K562 (cell line): ENCODE data around the gene CYTH4. TPM values are rescaled to one million over a fixed set of nuclear protein-coding genes. Genes with fewer than 3 reads are reported as not detected.
A peak's percentile ranks its signal among the peaks of the same experiment; 100 is the strongest.

ENCODE experiments used
- ARID2 ChIP-seq: fragments of 450-650 bp; IDR thresholded peaks from 2 replicates; pipeline ENCODE4 v1.6.1; 2017; ENCODE audit warnings: antibody characterized with exemption, mild to moderate bottlenecking
- CBFA2T2 ChIP-seq: fragments of 450-650 bp; conservative IDR thresholded peaks from 2 replicates; pipeline ENCODE4 v1.6.1; 2017; ENCODE audit warnings: mild to moderate bottlenecking
- DMBX1 ChIP-seq: fragments of 250-450 bp; sonication (Bioruptor Pico); IDR thresholded peaks from 2 replicates; pipeline ENCODE4 v1.8.0; 2022; ENCODE audit warnings: inconsistent platforms, mild to moderate bottlenecking, moderate library complexity, borderline replicate concordance
- FOXA1 ChIP-seq: fragments of 450-650 bp; IDR thresholded peaks from 2 replicates; pipeline ENCODE4 v1.6.1; 2016; ENCODE audit warnings: mild to moderate bottlenecking, borderline replicate concordance
- HIVEP1 ChIP-seq: fragments of 250-450 bp; sonication (Bioruptor Pico); IDR thresholded peaks from 2 replicates; pipeline ENCODE4 v1.4.0; 2020; ENCODE audit warnings: mild to moderate bottlenecking
- LARP7 ChIP-seq: fragments of 450-650 bp; IDR thresholded peaks from 2 replicates; pipeline ENCODE4 v1.6.1; 2016
- PTRF ChIP-seq: fragments of 450-650 bp; IDR thresholded peaks from 2 replicates; pipeline ENCODE4 v1.6.1; 2016; ENCODE audit warnings: mild to moderate bottlenecking, missing genetic modification characterization, missing compliant biosample characterization
- RFX1 ChIP-seq: fragments of 450-650 bp; IDR thresholded peaks from 2 replicates; pipeline ENCODE4 v1.6.1; 2016; ENCODE audit warnings: mild to moderate bottlenecking, moderate library complexity
- SP1 ChIP-seq: sonication (generic); formaldehyde crosslinking; IDR thresholded peaks from 2 replicates; pipeline ENCODE4 v1.8.1; 2022; ENCODE audit warnings: mild to moderate bottlenecking, missing genetic modification reagents
- STAG1 ChIP-seq: sonication (generic); formaldehyde crosslinking; IDR thresholded peaks from 2 replicates; pipeline ENCODE4 v1.5.0; 2020; ENCODE audit warnings: missing genetic modification reagents, borderline replicate concordance
- TCF3 ChIP-seq: sonication (generic); formaldehyde crosslinking; IDR thresholded peaks from 2 replicates; pipeline ENCODE4 v1.4.0; 2020; ENCODE audit warnings: mild to moderate bottlenecking, missing genetic modification reagents
- ZNF384 ChIP-seq: IDR thresholded peaks from 2 replicates; pipeline ENCODE4 v1.6.1; 2012; ENCODE audit warnings: low read depth, low read length, improper control_type of control experiment
- ZNF780A ChIP-seq: fragments of 250-450 bp; sonication (Bioruptor Pico); IDR thresholded peaks from 2 replicates; pipeline ENCODE4 v1.5.0; 2021; ENCODE audit warnings: mild to moderate bottlenecking
- polyA plus RNA-seq, 8 experiments: library from polyadenylated mRNA; depleted of rRNA in 4 of 8; stranded (reverse) in 5 of 8; unstranded in 3 of 8; fragments of >200 nt; fragmentation: Nextera tagmentation in 2 of 8; fragmentation: Illumina TruSeq in 1 of 8; extraction: Ambion mirVana in 2 of 8; extraction: Trizol in 1 of 8; gene quantifications; 2 replicates each; pipeline versions ENCODE4 v1.2.1 to v1.2.3, GENCODE V29; 2011 to 2014; ENCODE audit warnings: inconsistent platforms in 1 of 8, missing spikeins in 1 of 8
- total RNA-seq, 7 experiments: library from RNA; depleted of rRNA in 6 of 7; stranded (reverse); fragments of >200 nt in 6 of 7; fragmentation: Illumina TruSeq in 2 of 7; extraction: Trizol in 2 of 7; gene quantifications; 2 replicates each; pipeline versions ENCODE4 v1.2.1 to v1.2.3, GENCODE V29; 2011 to 2021; ENCODE audit warnings: low replicate concordance in 1 of 7
- TF ChIP-seq, protein P1 (sequence below), 2 experiments: fragments of 450-650 bp; formaldehyde crosslinking in 1 of 2; IDR thresholded peaks; 2 replicates each; pipeline versions ENCODE4 v1.4.0 to v1.6.1; 2014 to 2020; ENCODE audit warnings: mild to moderate bottlenecking in 2 of 2, borderline replicate concordance in 1 of 2, low read depth in 1 of 2
- TF ChIP-seq, protein P2 (sequence below): fragments of 450-650 bp; IDR thresholded peaks from 2 replicates; pipeline ENCODE4 v1.6.1; 2016
- TF ChIP-seq, protein P3 (sequence below): fragments of 250-450 bp; sonication (Bioruptor Pico); IDR thresholded peaks from 2 replicates; pipeline ENCODE4 v1.5.0; 2021; ENCODE audit warnings: mild to moderate bottlenecking, moderate library complexity

CYTH4 gene
- total and polyA plus RNA-seq, 9 of the 15 experiments (the other 6 are each of a cell fraction or from before 2014, with no cell fraction given): 0.03 to 2.0 (median 0.61) TPM; not detected in 1

DNA sequence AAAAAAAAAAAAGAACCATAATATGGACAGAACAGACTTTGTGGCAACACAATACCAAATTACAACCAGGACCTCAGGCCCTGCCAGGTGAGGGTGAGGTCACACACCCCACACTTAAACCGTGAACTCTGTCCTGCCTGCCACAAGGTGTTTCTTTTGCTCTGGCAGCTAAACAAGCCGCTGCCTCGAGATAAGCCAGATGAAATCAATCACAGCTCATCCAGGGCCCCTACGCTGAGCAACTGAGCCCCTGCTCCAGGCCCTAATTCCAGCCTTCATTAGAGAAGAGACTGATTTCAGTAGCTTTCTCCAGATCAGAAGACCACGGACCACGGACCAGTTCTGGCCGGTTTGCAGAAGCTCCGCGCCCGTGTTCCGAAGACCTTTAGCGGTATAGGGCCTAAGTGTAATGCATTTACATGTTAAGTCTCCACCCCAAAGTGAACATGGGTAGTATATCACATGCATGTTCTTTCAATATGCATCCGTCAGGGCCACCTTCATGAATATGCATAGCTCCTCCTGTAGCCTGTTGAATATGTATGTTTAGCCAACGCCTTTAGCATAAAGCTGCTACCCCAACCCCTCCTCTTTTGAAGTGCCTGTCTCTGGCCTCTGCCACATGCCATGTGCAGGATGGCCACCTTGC, 23.4 kb upstream of the CYTH4 start (continued):
- TF ChIP-seq CBFA2T2 (peak; percentile 65), HIVEP1 (no peak), SP1 (no peak), ZNF384 (no peak), ZNF780A (CRISPR knock-in tag) (no peak), LARP7 (no peak), RFX1 (no peak), DMBX1 (CRISPR knock-in tag) (no peak), STAG1 (CRISPR knock-in tag) (no peak), FOXA1 (no peak), PTRF (tag) (no peak), ARID2 (no peak), TCF3 (CRISPR knock-in tag) (peak; percentile 52)
- TF ChIP-seq, protein P1, sequence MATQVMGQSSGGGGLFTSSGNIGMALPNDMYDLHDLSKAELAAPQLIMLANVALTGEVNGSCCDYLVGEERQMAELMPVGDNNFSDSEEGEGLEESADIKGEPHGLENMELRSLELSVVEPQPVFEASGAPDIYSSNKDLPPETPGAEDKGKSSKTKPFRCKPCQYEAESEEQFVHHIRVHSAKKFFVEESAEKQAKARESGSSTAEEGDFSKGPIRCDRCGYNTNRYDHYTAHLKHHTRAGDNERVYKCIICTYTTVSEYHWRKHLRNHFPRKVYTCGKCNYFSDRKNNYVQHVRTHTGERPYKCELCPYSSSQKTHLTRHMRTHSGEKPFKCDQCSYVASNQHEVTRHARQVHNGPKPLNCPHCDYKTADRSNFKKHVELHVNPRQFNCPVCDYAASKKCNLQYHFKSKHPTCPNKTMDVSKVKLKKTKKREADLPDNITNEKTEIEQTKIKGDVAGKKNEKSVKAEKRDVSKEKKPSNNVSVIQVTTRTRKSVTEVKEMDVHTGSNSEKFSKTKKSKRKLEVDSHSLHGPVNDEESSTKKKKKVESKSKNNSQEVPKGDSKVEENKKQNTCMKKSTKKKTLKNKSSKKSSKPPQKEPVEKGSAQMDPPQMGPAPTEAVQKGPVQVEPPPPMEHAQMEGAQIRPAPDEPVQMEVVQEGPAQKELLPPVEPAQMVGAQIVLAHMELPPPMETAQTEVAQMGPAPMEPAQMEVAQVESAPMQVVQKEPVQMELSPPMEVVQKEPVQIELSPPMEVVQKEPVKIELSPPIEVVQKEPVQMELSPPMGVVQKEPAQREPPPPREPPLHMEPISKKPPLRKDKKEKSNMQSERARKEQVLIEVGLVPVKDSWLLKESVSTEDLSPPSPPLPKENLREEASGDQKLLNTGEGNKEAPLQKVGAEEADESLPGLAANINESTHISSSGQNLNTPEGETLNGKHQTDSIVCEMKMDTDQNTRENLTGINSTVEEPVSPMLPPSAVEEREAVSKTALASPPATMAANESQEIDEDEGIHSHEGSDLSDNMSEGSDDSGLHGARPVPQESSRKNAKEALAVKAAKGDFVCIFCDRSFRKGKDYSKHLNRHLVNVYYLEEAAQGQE (IDR thresholded peaks at IDR 0.05; ENCODE audit: borderline replicate concordance): peak; percentile 85
- TF ChIP-seq, protein P1 (CRISPR knock-in tag; IDR thresholded peaks at IDR 0.05; ENCODE audit: low read depth): no peak
- TF ChIP-seq, protein P2, sequence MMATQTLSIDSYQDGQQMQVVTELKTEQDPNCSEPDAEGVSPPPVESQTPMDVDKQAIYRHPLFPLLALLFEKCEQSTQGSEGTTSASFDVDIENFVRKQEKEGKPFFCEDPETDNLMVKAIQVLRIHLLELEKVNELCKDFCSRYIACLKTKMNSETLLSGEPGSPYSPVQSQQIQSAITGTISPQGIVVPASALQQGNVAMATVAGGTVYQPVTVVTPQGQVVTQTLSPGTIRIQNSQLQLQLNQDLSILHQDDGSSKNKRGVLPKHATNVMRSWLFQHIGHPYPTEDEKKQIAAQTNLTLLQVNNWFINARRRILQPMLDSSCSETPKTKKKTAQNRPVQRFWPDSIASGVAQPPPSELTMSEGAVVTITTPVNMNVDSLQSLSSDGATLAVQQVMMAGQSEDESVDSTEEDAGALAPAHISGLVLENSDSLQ: peak; percentile 22; the same call in 1 of the 2 replicates
- TF ChIP-seq, protein P3, sequence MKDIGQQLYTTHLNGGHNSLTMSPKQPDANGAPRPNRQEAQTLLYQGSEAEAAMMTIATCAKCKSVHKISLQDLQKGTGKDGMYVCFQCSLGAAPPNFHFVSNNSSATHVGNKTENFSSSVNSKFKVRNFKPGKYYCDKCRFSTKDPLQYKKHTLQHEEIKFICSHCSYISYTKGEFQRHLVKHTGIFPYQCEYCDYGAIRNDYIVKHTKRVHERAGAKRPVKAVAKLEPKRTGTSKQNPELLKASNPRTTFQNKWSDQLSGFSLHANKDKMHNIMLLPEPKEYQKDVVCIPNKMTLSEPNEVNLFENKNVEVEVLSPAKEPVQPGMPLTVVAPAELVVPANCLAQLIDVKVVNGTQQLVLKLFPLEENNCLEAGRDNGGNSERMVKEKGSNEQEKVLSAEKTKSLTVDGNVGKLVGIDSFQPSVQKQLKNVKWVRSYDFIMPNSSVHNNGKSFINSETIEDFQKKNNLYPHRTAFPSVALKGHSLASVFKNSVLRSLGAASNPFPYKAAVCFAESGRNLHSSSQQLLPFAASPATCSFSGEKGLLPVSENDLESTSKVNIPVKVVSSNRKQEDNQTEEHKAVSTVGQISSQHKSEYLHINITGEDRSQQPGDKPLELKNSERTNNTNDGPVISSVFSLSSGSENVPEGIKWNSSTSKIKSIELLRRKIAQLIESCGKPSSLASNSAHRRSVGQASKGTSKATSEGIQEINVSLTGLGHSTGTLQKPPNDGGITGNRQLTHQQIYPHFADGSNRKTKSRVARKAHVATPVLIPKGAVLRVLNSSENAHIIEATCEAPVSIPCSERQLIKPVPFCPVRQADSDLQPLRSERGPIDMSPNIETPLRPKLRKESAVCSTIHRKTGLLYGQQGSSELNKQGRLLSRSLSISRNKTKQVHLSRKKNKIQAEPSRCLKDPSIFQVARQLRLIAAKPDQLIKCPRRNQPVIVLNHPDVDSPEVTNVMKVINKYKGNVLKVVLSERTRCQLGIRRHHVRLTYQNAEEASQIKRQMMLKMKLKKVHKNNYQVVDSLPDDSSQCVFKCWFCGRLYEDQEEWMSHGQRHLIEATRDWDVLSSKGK (CRISPR knock-in tag): no peak
